ENCODE results near the gene NR6A1. TPM values are rescaled to one million over a fixed set of nuclear protein-coding genes. Genes with fewer than 3 reads are reported as not detected.

NR6A1 gene
- total RNA-seq, 1 donor from 2014 or later = 0.56 TPM

- Mint-ChIP-seq H3K9me3 (ENCODE audit: unreplicated experiment) (no peaks in the 10 kb centered on the region), H3K4me1 (ENCODE audit: unreplicated experiment) (peaks cover 30% of the 10 kb centered on the region), H3K27ac (ENCODE audit: unreplicated experiment) (no peak overlapping the region), H3K4me3 (ENCODE audit: unreplicated experiment) (no peak overlapping the region), H3K36me3 (ENCODE audit: unreplicated experiment) (peaks cover 1% of the 10 kb centered on the region), H3K27me3 (ENCODE audit: unreplicated experiment) (no peaks in the 10 kb centered on the region)
- DNase-seq (ENCODE audit: extremely low spot score, unreplicated experiment) = no peak
- no peak for TF ChIP-seq CTCF (IDR thresholded peaks at IDR 0.05)
Observed at GRCh38 chr9:124790801-124791505, 19.8 kb upstream of the NR6A1 start.

DNA sequence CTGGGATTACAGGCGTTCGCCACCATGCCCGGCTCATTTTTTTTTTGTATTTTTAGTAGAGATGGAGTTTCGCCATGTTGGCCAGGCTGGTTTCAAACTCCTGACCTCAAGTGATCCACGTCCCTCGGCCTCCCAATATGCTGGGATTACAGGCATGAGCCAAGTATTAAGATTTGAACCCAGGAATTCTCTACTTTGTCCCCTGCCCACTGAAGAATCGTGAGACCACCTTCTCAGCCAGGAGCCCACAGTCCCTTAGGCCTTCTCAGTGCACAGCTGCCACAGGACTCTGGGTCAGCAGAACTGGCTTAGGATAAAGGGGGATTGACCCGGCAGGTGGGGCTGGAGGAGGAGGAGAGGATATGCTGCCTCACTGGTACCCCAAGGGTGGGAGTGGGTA lies 19.2 kb upstream of the NR6A1 start:
- TF ChIP-seq CTCF (IDR thresholded peaks at IDR 0.05) = no peak
- H3K4me3 Mint-ChIP-seq (ENCODE audit: unreplicated experiment) = no peak overlapping the region
- H3K27ac Mint-ChIP-seq (ENCODE audit: unreplicated experiment) = no peak overlapping the region
- DNase-seq (ENCODE audit: extremely low spot score, unreplicated experiment) = no peak
- H3K36me3 Mint-ChIP-seq (ENCODE audit: unreplicated experiment) = peaks cover 1% of the 10 kb centered on the region
- no peaks in the 10 kb centered on the region for H3K9me3 Mint-ChIP-seq (ENCODE audit: unreplicated experiment)
- H3K27me3 Mint-ChIP-seq (ENCODE audit: unreplicated experiment) = no peaks in the 10 kb centered on the region
- peaks cover 25% of the 10 kb centered on the region for H3K4me1 Mint-ChIP-seq (ENCODE audit: unreplicated experiment)

GRCh38 chr9:124789531-124789930 lies 18.4 kb upstream of the NR6A1 start:
- no peak for TF ChIP-seq CTCF (IDR thresholded peaks at IDR 0.05)
- no peaks in the 10 kb centered on the region for H3K9me3 Mint-ChIP-seq (ENCODE audit: unreplicated experiment)

DNA sequence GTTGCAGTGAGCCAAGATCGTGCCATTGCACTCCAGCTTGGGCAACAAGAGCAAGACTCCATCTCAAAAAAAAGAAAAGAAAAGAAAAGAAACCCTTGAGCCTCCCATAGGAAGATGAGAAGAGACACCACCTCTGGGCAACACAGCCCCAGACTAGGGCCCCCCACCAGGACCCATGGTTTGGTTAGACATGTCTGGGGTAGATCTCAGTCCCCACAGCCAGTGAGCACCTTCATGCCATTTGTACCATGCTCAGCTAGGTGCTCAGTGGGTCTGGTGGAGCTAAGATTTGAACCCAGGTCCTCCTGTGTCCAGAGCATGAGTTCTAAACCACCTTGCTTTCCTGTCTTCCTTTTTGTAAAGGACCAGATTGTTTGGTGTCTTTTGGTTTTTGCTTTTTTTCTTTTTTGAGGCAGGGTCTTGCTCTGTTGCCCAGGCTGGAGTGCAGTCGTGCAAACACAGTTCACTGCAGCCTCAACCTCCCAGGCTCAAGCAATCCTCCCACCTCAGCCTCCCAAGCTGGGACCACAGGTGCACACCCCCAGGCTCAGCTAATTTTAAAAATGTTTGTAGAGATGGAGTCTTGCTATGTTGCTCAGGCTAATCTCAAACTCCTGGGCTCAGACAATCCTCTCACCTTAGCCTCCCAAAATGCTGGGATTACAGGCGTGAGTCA lies 17.6 kb upstream of the NR6A1 start:
- Mint-ChIP-seq H3K4me3 (ENCODE audit: unreplicated experiment) (no peak overlapping the region), H3K36me3 (ENCODE audit: unreplicated experiment) (peaks cover 1% of the 10 kb centered on the region), H3K9me3 (ENCODE audit: unreplicated experiment) (no peaks in the 10 kb centered on the region), H3K27ac (ENCODE audit: unreplicated experiment) (no peak overlapping the region), H3K4me1 (ENCODE audit: unreplicated experiment) (peaks cover 31% of the 10 kb centered on the region), H3K27me3 (ENCODE audit: unreplicated experiment) (no peaks in the 10 kb centered on the region)
- DNase-seq (ENCODE audit: extremely low spot score, unreplicated experiment) = no peak
- no peak for TF ChIP-seq CTCF (IDR thresholded peaks at IDR 0.05)

More at GRCh38 chr9:124789531-124789930, 18.4 kb upstream of the NR6A1 start:
- H3K36me3 Mint-ChIP-seq (ENCODE audit: unreplicated experiment) = peaks cover 1% of the 10 kb centered on the region
- H3K27ac Mint-ChIP-seq (ENCODE audit: unreplicated experiment) = no peak overlapping the region
- no peaks in the 10 kb centered on the region for H3K27me3 Mint-ChIP-seq (ENCODE audit: unreplicated experiment)
- H3K4me3 Mint-ChIP-seq (ENCODE audit: unreplicated experiment) = no peak overlapping the region
- peaks cover 28% of the 10 kb centered on the region for H3K4me1 Mint-ChIP-seq (ENCODE audit: unreplicated experiment)
- DNase-seq (ENCODE audit: extremely low spot score, unreplicated experiment) = no peak

- no peak overlapping the region for H3K4me3 Mint-ChIP-seq (ENCODE audit: unreplicated experiment)
- peaks cover 33% of the 10 kb centered on the region for H3K4me1 Mint-ChIP-seq (ENCODE audit: unreplicated experiment)
- no peaks in the 10 kb centered on the region for H3K27me3 Mint-ChIP-seq (ENCODE audit: unreplicated experiment)
- no peak overlapping the region for H3K27ac Mint-ChIP-seq (ENCODE audit: unreplicated experiment)
- H3K9me3 Mint-ChIP-seq (ENCODE audit: unreplicated experiment) = no peaks in the 10 kb centered on the region
- no peak for TF ChIP-seq CTCF (IDR thresholded peaks at IDR 0.05)
- peaks cover 1% of the 10 kb centered on the region for H3K36me3 Mint-ChIP-seq (ENCODE audit: unreplicated experiment)
- DNase-seq (ENCODE audit: extremely low spot score, unreplicated experiment) = peak; percentile 67
Observed at GRCh38 chr9:124786881-124787573, 15.9 kb upstream of the NR6A1 start.
